BLaER1 (cell line): ENCODE data around the gene PBRM1.
A peak's percentile ranks its signal among the peaks of the same experiment; 100 is the strongest.

Experiments
- H3K27ac ChIP-seq: shearing (Covaris generic); formaldehyde crosslinking; 2 replicates; pipeline ENCODE4 v1.8.1; 2022
- H3K27me3 ChIP-seq: shearing (Covaris generic); formaldehyde crosslinking; 2 replicates; pipeline ENCODE4 v1.8.1; 2022
- H3K36me3 ChIP-seq: shearing (Covaris generic); formaldehyde crosslinking; 2 replicates; pipeline ENCODE4 v1.8.1; 2022
- H3K4me1 ChIP-seq: shearing (Covaris generic); formaldehyde crosslinking; 2 replicates; pipeline ENCODE4 v1.8.1; 2022
- H3K4me2 ChIP-seq: shearing (Covaris generic); formaldehyde crosslinking; 2 replicates; pipeline ENCODE4 v1.8.1; 2022
- H3K4me3 ChIP-seq: shearing (Covaris generic); formaldehyde crosslinking; 2 replicates; pipeline ENCODE4 v1.8.1; 2022
- H3K9ac ChIP-seq: shearing (Covaris generic); formaldehyde crosslinking; 2 replicates; pipeline ENCODE4 v1.8.1; 2022
- H3K9me3 ChIP-seq: shearing (Covaris generic); formaldehyde crosslinking; 2 replicates; pipeline ENCODE4 v1.8.1; 2022
- H4K20me1 ChIP-seq: shearing (Covaris generic); formaldehyde crosslinking; 2 replicates; pipeline ENCODE4 v1.8.1; 2022
- Cebpa-rat ChIP-seq: shearing (Covaris generic); IDR thresholded peaks from 2 replicates; pipeline ENCODE4 v1.8.1; 2022

Gene PBRM1

GRCh38 chr3:52705688-52706686 is 20.3 kb upstream of the PBRM1 start, which contains the start of the genes GLT8D1 and SPCS1:
TSS of gene GLT8D1 (minus strand) at chr3:52705791. CDS start at chr3:52700460, 5,331 bp downstream.
TSS of gene SPCS1 (plus strand) at chr3:52706106. CDS start at chr3:52706247, 141 bp downstream.
- H3K4me2 ChIP-seq: peak within 1 kb of the TSS; percentile 97
- H3K27ac ChIP-seq: peak within 1 kb of the TSS; percentile 87
- H4K20me1 ChIP-seq: peaks cover 10% of the 10 kb centered on the region; the same call in 1 of the 2 replicates
- peak within 1 kb of the TSS; percentile 77 for H3K4me3 ChIP-seq
- H3K4me1 ChIP-seq: peaks cover 48% of the 10 kb centered on the region
- H3K9me3 ChIP-seq: no peaks in the 10 kb centered on the region
- no peaks in the 10 kb centered on the region for H3K27me3 ChIP-seq
- H3K9ac ChIP-seq: peak within 1 kb of the TSS; percentile 91
- no peak for TF ChIP-seq Cebpa-rat
- H3K36me3 ChIP-seq: peaks cover 22% of the 10 kb centered on the region

GRCh38 chr3:52705438-52705687 is 19.6 kb upstream of the PBRM1 start:
- TF ChIP-seq Cebpa-rat: no peak
- peak overlapping the region; percentile 91 for H3K9ac ChIP-seq
- peak overlapping the region; percentile 97 for H3K4me2 ChIP-seq
- H3K4me3 ChIP-seq: peak overlapping the region; percentile 77
- no peaks in the 10 kb centered on the region for H3K27me3 ChIP-seq
- peaks cover 43% of the 10 kb centered on the region for H3K4me1 ChIP-seq
- no peaks in the 10 kb centered on the region for H3K9me3 ChIP-seq
- H3K27ac ChIP-seq: peak overlapping the region; percentile 87
- H3K36me3 ChIP-seq: peaks cover 20% of the 10 kb centered on the region
- H4K20me1 ChIP-seq: peaks cover 10% of the 10 kb centered on the region; the same call in 1 of the 2 replicates

GRCh38 chr3:52704611-52705437 is 19.1 kb upstream of the PBRM1 start:
- H3K4me2 ChIP-seq: peak overlapping the region; percentile 97
- no peak for TF ChIP-seq Cebpa-rat
- H3K9me3 ChIP-seq: no peaks in the 10 kb centered on the region
- H3K36me3 ChIP-seq: peaks cover 22% of the 10 kb centered on the region
- H3K9ac ChIP-seq: peak overlapping the region; percentile 91
- peak overlapping the region; percentile 87 for H3K27ac ChIP-seq
- no peaks in the 10 kb centered on the region for H3K27me3 ChIP-seq
- peaks cover 11% of the 10 kb centered on the region; the same call in 1 of the 2 replicates for H4K20me1 ChIP-seq
- peaks cover 42% of the 10 kb centered on the region for H3K4me1 ChIP-seq
- peak overlapping the region; percentile 77 for H3K4me3 ChIP-seq

- H3K9ac ChIP-seq: no peak overlapping the region
These were observed 17.6 kb upstream of the PBRM1 start for GRCh38 chr3:52703341-52703740.

GRCh38 chr3:52697632-52697965 is 11.9 kb upstream of the PBRM1 start:
- Histone ChIP-seq H3K27ac (no peak overlapping the region), H3K4me1 (peaks cover 4% of the 10 kb centered on the region; the same call in 1 of the 2 replicates), H3K36me3 (peaks cover 72% of the 10 kb centered on the region), H4K20me1 (peaks cover 64% of the 10 kb centered on the region), H3K9ac (no peak overlapping the region), H3K27me3 (no peaks in the 10 kb centered on the region), H3K4me3 (no peak overlapping the region), H3K9me3 (no peaks in the 10 kb centered on the region), H3K4me2 (no peak overlapping the region)
- TF ChIP-seq Cebpa-rat: no peak

More at GRCh38 chr3:52703341-52703740, 17.6 kb upstream of the PBRM1 start:
- Histone ChIP-seq H3K27ac (0 out of 2 replicates have a peak overlapping the region, but pooled peaks have one; percentile 87), H3K4me2 (peak overlapping the region; percentile 97), H3K4me1 (peaks cover 36% of the 10 kb centered on the region), H3K27me3 (no peaks in the 10 kb centered on the region), H4K20me1 (peaks cover 19% of the 10 kb centered on the region; the same call in 1 of the 2 replicates), H3K36me3 (peaks cover 20% of the 10 kb centered on the region; the same call in 1 of the 2 replicates), H3K9me3 (no peaks in the 10 kb centered on the region), H3K4me3 (no peak overlapping the region)
- TF ChIP-seq Cebpa-rat: no peak

GRCh38 chr3:52696830-52697631 is 11.3 kb upstream of the PBRM1 start:
- H3K36me3 ChIP-seq: peaks cover 77% of the 10 kb centered on the region
- no peaks in the 10 kb centered on the region for H3K27me3 ChIP-seq
- no peak for TF ChIP-seq Cebpa-rat
- no peak overlapping the region for H3K4me2 ChIP-seq
- H3K4me3 ChIP-seq: no peak overlapping the region
- no peak overlapping the region for H3K27ac ChIP-seq
- H3K9ac ChIP-seq: no peak overlapping the region
- H3K4me1 ChIP-seq: peaks cover 4% of the 10 kb centered on the region; the same call in 1 of the 2 replicates
- H3K9me3 ChIP-seq: no peaks in the 10 kb centered on the region
- H4K20me1 ChIP-seq: peaks cover 70% of the 10 kb centered on the region

GRCh38 chr3:52695798-52696671 is 10.3 kb upstream of the PBRM1 start:
- Histone ChIP-seq H3K9me3 (no peaks in the 10 kb centered on the region), H3K27me3 (no peaks in the 10 kb centered on the region), H3K4me3 (no peak overlapping the region), H4K20me1 (peaks cover 80% of the 10 kb centered on the region), H3K36me3 (peaks cover 87% of the 10 kb centered on the region), H3K9ac (no peak overlapping the region), H3K4me1 (peaks cover 4% of the 10 kb centered on the region; the same call in 1 of the 2 replicates), H3K4me2 (no peak overlapping the region), H3K27ac (no peak overlapping the region)
- no peak for TF ChIP-seq Cebpa-rat

- H3K4me3 ChIP-seq: no peak overlapping the region
- H3K27ac ChIP-seq: no peak overlapping the region
- TF ChIP-seq Cebpa-rat: no peak
- H3K4me2 ChIP-seq: no peak overlapping the region
- H3K4me1 ChIP-seq: peaks cover 4% of the 10 kb centered on the region
- no peak overlapping the region for H3K9ac ChIP-seq
- peaks cover 91% of the 10 kb centered on the region for H4K20me1 ChIP-seq
- H3K36me3 ChIP-seq: peaks cover 96% of the 10 kb centered on the region
- no peaks in the 10 kb centered on the region for H3K9me3 ChIP-seq
- no peaks in the 10 kb centered on the region for H3K27me3 ChIP-seq
These were observed 8.9 kb upstream of the PBRM1 start for GRCh38 chr3:52694528-52695189.
